Measurements from ENCODE around the gene COL8A2. TPM values are rescaled to one million over a fixed set of nuclear protein-coding genes. Genes with fewer than 3 reads are reported as not detected.

COL8A2 gene
- total and polyA plus RNA-seq, 2 donors (not counting 3 experiments of a cell fraction or from before 2014, with no cell fraction given) = 1.2 to 1.3 TPM

DNA sequence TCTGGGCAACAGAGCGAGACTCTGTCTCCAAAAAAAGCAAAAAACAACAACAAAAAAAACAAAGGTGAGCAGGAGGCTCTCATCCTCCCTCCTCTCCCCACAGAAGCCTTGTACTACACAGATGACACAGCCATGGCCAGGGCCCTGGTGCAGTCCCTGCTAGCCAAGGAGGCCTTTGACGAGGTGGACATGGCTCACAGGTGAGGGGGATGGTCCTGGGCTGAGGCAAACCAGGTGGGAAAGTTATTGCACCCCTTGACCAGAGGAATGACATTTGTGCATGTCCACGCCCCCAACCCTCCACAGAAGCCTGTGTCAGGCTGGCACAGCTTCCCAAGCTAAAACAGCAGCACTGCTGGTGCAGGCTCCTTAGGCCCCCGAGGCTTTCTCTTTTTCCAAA is 33.9 kb downstream of the COL8A2 start:
- no peak overlapping the region for H3K27ac ChIP-seq (ENCODE audit: insufficient read depth, low read depth, low read length)
- intact Hi-C loops (cut with micrococcal nuclease) (no loop called here), dilution Hi-C loops (cut with MboI; ENCODE audit: extremely low pct_ligation_motif_present, low sequenced_read_pairs) (no loop called here)
- no peak overlapping the region for H3K4me2 ChIP-seq (ENCODE audit: insufficient read depth, low read length)
- FAIRE-seq (no peak), DNase-seq (ENCODE audit: low read depth, low spot score) (no peak)
- no TSS peak for BruUV-seq (replicated peaks)
- peaks cover 16 to 38% of the 10 kb centered on the region in 2 experiments for H3K36me3 ChIP-seq (ENCODE audit: control insufficient read depth in 2 of 2, extremely low read depth in 1 of 2, insufficient read depth in 2 of 2, low read length in 2 of 2)
- TF ChIP-seq EZH2 (IDR thresholded peaks at IDR 0.05; ENCODE audit: borderline replicate concordance, low read depth, low read length, severe bottlenecking) = no peak
- TF ChIP-seq POLR2AphosphoS5 (IDR thresholded peaks at IDR 0.05; ENCODE audit: insufficient read depth, low read depth, low read length) = no peak
- TF ChIP-seq, protein P1, sequence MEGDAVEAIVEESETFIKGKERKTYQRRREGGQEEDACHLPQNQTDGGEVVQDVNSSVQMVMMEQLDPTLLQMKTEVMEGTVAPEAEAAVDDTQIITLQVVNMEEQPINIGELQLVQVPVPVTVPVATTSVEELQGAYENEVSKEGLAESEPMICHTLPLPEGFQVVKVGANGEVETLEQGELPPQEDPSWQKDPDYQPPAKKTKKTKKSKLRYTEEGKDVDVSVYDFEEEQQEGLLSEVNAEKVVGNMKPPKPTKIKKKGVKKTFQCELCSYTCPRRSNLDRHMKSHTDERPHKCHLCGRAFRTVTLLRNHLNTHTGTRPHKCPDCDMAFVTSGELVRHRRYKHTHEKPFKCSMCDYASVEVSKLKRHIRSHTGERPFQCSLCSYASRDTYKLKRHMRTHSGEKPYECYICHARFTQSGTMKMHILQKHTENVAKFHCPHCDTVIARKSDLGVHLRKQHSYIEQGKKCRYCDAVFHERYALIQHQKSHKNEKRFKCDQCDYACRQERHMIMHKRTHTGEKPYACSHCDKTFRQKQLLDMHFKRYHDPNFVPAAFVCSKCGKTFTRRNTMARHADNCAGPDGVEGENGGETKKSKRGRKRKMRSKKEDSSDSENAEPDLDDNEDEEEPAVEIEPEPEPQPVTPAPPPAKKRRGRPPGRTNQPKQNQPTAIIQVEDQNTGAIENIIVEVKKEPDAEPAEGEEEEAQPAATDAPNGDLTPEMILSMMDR (IDR thresholded peaks at IDR 0.05; ENCODE audit: extremely low read depth in 1 of 2, insufficient read depth in 1 of 2, low read depth in 1 of 2, low read length in 2 of 2) = no peak
- TF ChIP-seq JUN (IDR thresholded peaks at IDR 0.05; ENCODE audit: borderline replicate concordance, insufficient read depth, insufficient read length, low read depth) = no peak
- no peak for TF ChIP-seq POLR2A (IDR thresholded peaks at IDR 0.05; ENCODE audit: low read depth, low read length)
- TF ChIP-seq MAX (IDR thresholded peaks at IDR 0.05; ENCODE audit: insufficient read depth, insufficient read length) = no peak
- TF ChIP-seq FOS (IDR thresholded peaks at IDR 0.05; ENCODE audit: borderline replicate concordance, insufficient read depth, low read length) = no peak
- H3K9ac ChIP-seq (replicated peaks; ENCODE audit: extremely low read depth, insufficient read depth, low read length) = no peak overlapping the region
- H2AFZ ChIP-seq (ENCODE audit: low read depth, low read length) = no peak overlapping the region
- ChIA-PET POLR2A (no interaction called here), CTCF (interaction anchor here (0.6 to 1.8 kb wide), 2 partner anchors 43 to 285 kb away, joined by 3 to 9 read pairs; no protein-coding TSS in a partner anchor)
- H4K20me1 ChIP-seq (replicated peaks; ENCODE audit: control insufficient read depth, extremely low read depth, insufficient read depth, low read length) = no peaks in the 10 kb centered on the region
- no peaks in the 10 kb centered on the region for H3K27me3 ChIP-seq (ENCODE audit: control insufficient read depth in 2 of 2, insufficient read depth in 2 of 2, low read length in 2 of 2)
- no peaks in the 10 kb centered on the region for H3K9me1 ChIP-seq (replicated peaks; ENCODE audit: control insufficient read depth, extremely low read depth, insufficient read depth, low read length)
- H3K9me3 ChIP-seq (replicated peaks; ENCODE audit: control insufficient read depth, insufficient read depth, low read length) = no peaks in the 10 kb centered on the region
- H3K79me2 ChIP-seq (ENCODE audit: control insufficient read depth, insufficient read depth, low read length) = peaks cover 22% of the 10 kb centered on the region
- H3K4me1 ChIP-seq (ENCODE audit: control insufficient read depth, extremely low read depth, insufficient read depth, low read length) = peaks cover 8% of the 10 kb centered on the region
- no peak overlapping the region for H3K4me3 ChIP-seq (replicated peaks in 1 of 3; ENCODE audit: insufficient read depth in 1 of 3, low read depth in 1 of 3, low read length in 3 of 3)

Data from endothelial cell of umbilical vein (primary cell).